ENCODE results near the gene MRM2.

The MRM2 gene

DNA sequence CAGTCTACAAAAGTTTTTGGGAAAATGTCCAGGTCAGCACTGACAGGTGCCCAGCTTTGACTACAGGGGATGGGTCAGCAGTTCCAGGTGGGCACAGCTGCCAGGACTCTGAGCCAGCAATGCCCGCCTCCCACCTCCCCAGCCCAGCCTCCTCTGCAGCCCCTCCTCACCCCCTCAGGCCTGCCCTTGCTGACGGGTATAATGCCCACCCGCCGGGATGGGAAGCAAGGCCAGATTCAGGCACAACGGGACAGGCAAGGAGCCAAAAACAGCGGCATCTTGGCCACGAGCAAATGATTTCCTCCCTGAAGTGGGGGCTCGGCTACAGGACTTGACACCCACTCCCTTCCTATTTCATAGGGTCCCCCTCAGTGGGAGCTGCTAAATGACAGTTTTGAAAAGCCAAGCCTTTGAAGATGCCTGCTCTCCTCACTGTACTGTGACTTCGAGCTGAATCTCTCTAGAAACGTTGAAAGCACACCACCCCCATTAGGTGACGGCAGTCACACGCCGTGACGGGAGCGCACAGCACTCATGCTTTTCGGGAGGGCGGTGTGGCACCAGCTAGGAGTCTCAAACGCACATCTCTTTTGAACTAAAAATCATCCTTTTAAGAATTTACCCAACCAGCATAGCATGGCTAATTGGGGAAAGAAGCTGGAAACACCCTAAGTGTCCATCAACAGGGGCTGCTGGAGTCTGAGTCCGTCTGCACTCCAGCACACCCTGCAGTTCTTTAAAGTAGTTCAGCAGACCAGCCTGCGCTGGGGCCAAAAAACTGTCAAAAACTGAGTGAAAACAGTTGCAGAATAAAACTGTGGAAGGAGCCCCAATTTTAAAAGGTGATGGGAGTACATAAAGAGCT is 38.9 kb downstream of the MRM2 start:
- no peak for TF ChIP-seq ZFX (IDR thresholded peaks at IDR 0.05; ENCODE audit: borderline replicate concordance)
- TF ChIP-seq, protein P1, sequence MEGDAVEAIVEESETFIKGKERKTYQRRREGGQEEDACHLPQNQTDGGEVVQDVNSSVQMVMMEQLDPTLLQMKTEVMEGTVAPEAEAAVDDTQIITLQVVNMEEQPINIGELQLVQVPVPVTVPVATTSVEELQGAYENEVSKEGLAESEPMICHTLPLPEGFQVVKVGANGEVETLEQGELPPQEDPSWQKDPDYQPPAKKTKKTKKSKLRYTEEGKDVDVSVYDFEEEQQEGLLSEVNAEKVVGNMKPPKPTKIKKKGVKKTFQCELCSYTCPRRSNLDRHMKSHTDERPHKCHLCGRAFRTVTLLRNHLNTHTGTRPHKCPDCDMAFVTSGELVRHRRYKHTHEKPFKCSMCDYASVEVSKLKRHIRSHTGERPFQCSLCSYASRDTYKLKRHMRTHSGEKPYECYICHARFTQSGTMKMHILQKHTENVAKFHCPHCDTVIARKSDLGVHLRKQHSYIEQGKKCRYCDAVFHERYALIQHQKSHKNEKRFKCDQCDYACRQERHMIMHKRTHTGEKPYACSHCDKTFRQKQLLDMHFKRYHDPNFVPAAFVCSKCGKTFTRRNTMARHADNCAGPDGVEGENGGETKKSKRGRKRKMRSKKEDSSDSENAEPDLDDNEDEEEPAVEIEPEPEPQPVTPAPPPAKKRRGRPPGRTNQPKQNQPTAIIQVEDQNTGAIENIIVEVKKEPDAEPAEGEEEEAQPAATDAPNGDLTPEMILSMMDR (IDR thresholded peaks at IDR 0.05): no peak
- H3K27ac ChIP-seq: no peak overlapping the region

DNA sequence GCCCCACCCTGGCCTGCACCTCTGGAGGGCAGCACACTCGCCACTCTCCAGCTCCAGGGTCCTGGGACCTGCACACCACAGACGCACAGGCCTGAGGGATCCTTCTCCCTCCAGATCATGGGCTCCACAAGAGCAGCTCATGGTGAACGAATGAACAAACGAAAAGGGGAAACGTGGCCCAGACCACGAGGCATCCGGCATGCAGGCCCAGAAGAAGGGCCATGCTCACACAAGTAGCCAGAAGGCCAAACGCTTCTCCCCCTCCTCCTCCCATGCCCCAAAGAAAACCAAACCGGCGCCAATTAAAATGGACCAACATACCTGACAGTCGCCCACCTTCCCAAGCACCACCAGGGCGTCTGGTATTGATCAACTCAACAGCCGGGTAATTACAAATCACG is 39.6 kb downstream of the MRM2 start:
- TF ChIP-seq, protein P1 (IDR thresholded peaks at IDR 0.05): no peak
- no peak for TF ChIP-seq ZFX (IDR thresholded peaks at IDR 0.05; ENCODE audit: borderline replicate concordance)
- no peak overlapping the region for H3K27ac ChIP-seq

DNA sequence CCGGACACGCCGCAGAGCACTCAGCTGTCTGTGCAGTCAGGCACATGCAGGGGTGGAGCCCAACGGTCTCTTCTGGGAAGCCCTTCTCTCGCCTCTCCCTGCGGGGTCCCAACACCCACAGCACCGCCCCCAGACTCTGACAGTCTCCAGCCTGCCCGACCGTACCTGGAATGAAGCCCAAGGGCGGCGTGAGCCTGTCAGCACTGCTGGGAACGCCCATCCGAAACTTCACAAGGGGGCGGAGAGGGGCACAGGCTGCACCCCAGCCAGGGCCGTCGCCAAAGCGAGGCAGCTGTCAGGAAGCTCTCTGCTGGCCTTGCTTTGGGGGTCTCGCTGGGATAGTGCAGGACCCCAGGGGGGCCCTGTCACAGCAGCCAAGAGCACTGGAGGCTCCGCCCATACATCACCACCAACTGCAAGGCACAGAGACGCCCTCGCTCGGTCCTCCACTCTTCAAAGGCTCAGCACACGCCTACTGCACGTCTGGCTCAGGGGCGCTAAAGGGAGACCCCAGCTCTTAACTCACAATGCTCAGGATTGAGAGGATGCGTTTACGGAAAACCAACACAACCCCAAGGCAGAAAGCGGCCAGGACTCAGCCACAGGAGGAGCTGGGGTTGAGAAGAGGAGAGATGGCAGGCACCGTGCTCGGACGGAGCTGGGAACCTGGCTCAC is 40.2 kb downstream of the MRM2 start:
- no peak overlapping the region for H3K27ac ChIP-seq
- TF ChIP-seq ZFX (IDR thresholded peaks at IDR 0.05; ENCODE audit: borderline replicate concordance): no peak
- TF ChIP-seq, protein P1 (IDR thresholded peaks at IDR 0.05): no peak

DNA sequence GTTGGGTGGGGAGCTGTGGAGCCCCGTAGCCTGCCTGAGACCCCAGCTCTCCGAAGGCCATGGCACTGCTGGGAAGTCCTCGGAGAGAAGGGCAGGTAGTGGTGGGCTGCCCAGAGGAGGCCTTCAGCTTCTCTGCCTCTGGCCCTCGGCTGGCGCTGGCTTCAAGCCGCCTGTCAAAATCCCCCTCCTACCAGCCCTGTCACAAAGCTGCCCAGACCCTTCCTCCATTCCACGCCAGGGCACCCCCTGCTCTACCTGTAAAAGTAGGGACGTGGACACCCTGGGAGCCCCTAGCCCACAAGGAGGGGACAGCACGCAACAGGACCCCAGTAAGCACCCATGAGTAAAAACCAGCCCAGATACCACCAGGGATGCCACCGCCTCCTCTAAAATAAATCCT is 40.9 kb downstream of the MRM2 start:
- H3K27ac ChIP-seq: no peak overlapping the region
- TF ChIP-seq ZFX (IDR thresholded peaks at IDR 0.05; ENCODE audit: borderline replicate concordance): no peak
- TF ChIP-seq, protein P1 (IDR thresholded peaks at IDR 0.05): no peak

DNA sequence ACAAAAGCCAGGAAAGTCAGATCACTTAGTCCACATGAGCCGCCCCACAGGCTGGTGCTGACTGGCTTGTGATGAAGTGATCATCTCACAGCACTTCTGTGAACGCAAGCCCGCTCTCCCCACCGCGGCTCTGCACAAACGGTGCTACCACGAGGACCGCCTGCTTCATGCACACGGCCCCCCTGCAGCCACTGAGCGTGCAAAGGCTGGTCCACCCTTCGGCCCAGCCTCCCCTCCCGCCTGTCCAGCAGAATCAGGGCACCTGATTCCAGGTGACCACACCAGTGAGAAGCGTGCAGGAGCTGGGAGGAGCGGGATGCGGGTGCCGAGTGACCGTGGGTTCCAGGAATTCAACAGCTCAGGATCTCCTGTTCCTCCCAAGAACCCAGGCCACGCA is 41.4 kb downstream of the MRM2 start:
- TF ChIP-seq, protein P1 (IDR thresholded peaks at IDR 0.05): no peak
- no peak for TF ChIP-seq ZFX (IDR thresholded peaks at IDR 0.05; ENCODE audit: borderline replicate concordance)
- H3K27ac ChIP-seq: no peak overlapping the region

DNA sequence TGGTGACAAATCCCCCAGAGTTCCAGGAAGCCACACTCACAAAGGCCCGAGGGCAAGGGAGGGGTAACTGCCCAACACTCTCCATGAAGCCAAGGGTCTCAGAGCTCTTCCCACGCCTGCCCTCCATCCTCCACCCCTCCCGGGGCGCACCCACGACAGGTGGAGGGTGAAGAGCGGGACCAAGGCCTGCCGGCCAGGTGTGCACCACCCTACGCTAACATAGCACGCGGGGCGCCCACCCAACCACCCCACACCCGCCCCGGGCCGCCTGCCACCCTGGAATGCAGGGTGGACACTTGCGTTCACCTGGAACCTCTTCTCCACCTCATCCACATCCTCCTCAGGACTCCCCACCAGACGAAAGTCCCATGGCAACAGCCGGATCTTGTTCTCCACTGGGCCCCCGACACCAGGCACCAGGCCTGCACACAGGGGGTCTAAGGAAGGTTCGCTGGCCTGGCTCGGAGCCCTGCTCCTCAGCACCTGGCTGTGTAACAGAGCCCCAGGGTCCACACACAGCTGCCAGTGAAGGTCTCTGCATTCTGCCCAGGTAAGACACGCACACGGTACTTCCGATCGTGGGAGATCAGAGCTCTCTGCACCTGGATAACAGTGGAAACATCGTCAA is 41.9 kb downstream of the MRM2 start:
- H3K27ac ChIP-seq: no peak overlapping the region
- TF ChIP-seq ZFX (IDR thresholded peaks at IDR 0.05; ENCODE audit: borderline replicate concordance): no peak
- TF ChIP-seq, protein P1 (IDR thresholded peaks at IDR 0.05): no peak
